HEK293 (cell line): ENCODE results near the gene THOC7.

Experiments
- ATF2 ChIP-seq: fragments of 450-650 bp; formaldehyde crosslinking; IDR thresholded peaks from 2 replicates; pipeline ENCODE4 v1.5.1; 2016; ENCODE audit warnings: missing biosample characterization, missing genetic modification characterization, low read depth
- BCL11A ChIP-seq: fragments of 450-650 bp; formaldehyde crosslinking; IDR thresholded peaks from 2 replicates; pipeline ENCODE4 v1.5.1; 2016; ENCODE audit warnings: low read depth, missing biosample characterization, missing genetic modification characterization
- CTCF ChIP-seq: fragments of 450-650 bp; formaldehyde crosslinking; IDR thresholded peaks from 2 replicates; pipeline ENCODE4 v1.5.1; 2016; ENCODE audit warnings: missing biosample characterization, missing genetic modification characterization
- KLF16 ChIP-seq: fragments of 450-650 bp; formaldehyde crosslinking; IDR thresholded peaks from 2 replicates; pipeline ENCODE4 v1.5.1; 2017; ENCODE audit warnings: missing biosample characterization, missing genetic modification characterization
- MYNN ChIP-seq: fragments of 450-650 bp; formaldehyde crosslinking; IDR thresholded peaks from 2 replicates; pipeline ENCODE4 v1.5.1; 2016; ENCODE audit warnings: missing biosample characterization, missing genetic modification characterization, borderline replicate concordance
- PBX3 ChIP-seq: sonication (generic); formaldehyde crosslinking; IDR thresholded peaks from 2 replicates; pipeline ENCODE4 v1.8.1; 2022; ENCODE audit warnings: mild to moderate bottlenecking, moderate library complexity, missing genetic modification reagents
- SP2 ChIP-seq: fragments of 450-650 bp; formaldehyde crosslinking; IDR thresholded peaks from 2 replicates; pipeline ENCODE4 v1.5.1; 2016; ENCODE audit warnings: missing biosample characterization, missing genetic modification characterization
- ZNF223 ChIP-seq: fragments of 450-650 bp; formaldehyde crosslinking; IDR thresholded peaks from 2 replicates; pipeline ENCODE4 v1.5.1; 2016; ENCODE audit warnings: missing biosample characterization, missing genetic modification characterization
- ZNF37A ChIP-seq: fragments of 450-650 bp; IDR thresholded peaks from 2 replicates; pipeline ENCODE4 v1.5.1; 2018; ENCODE audit warnings: missing biosample characterization, missing genetic modification characterization
- TF ChIP-seq, protein P1 (sequence below): fragments of 450-650 bp; IDR thresholded peaks from 2 replicates; pipeline ENCODE4 v1.5.1; 2018; ENCODE audit warnings: missing biosample characterization, mild to moderate bottlenecking, missing genetic modification characterization

DNA sequence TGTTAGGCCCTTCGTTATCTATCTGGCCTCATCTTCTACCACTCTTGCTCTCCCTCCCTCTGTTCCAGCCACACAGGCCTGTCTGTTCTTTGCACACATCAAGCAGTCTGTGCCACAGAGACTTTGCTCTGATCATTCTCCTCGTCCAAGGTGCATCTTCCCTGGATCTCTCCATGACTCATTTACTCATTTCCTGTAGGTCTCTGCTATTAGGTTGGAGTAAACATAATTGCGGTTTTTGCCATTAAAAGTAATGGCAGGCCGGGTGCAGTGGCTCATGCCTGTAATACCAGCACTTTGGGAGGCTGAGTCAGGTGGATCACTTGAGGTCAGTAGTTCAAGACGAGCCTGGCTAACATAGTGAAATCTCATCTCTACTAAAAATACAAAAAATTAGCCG, 54.0 kb downstream of the THOC7 start:
- TF ChIP-seq ZNF223 (tag by site-specific recombination) = no peak
- no peak for TF ChIP-seq CTCF (tag by site-specific recombination)
- no peak for TF ChIP-seq ATF2 (tag by site-specific recombination)
- no peak for TF ChIP-seq PBX3 (CRISPR knock-in tag)
- no peak for TF ChIP-seq ZNF37A (tag by site-specific recombination)
- no peak for TF ChIP-seq SP2 (tag by site-specific recombination)
- TF ChIP-seq BCL11A (tag by site-specific recombination) = no peak
- TF ChIP-seq, protein P1, sequence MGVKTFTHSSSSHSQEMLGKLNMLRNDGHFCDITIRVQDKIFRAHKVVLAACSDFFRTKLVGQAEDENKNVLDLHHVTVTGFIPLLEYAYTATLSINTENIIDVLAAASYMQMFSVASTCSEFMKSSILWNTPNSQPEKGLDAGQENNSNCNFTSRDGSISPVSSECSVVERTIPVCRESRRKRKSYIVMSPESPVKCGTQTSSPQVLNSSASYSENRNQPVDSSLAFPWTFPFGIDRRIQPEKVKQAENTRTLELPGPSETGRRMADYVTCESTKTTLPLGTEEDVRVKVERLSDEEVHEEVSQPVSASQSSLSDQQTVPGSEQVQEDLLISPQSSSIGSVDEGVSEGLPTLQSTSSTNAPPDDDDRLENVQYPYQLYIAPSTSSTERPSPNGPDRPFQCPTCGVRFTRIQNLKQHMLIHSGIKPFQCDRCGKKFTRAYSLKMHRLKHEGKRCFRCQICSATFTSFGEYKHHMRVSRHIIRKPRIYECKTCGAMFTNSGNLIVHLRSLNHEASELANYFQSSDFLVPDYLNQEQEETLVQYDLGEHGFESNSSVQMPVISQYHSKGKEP (tag by site-specific recombination) = no peak
- no peak for TF ChIP-seq MYNN (tag by site-specific recombination)
- TF ChIP-seq KLF16 (tag by site-specific recombination) = no peak
